Measurements from ENCODE around the gene SLFN12L. TPM values are rescaled to one million over a fixed set of nuclear protein-coding genes. Genes with fewer than 3 reads are reported as not detected.
"Not testable (repeated sequence)": the region's sequence is repeated elsewhere in the genome, so short reads cannot be mapped to it uniquely, and the experiment has no call there.

Gene SLFN12L
- total RNA-seq, 1 experiment from 2014 or later: not detected

- no peak for DNase-seq (ENCODE audit: low read depth)
- in situ Hi-C loops (cut with HindIII; ENCODE audit: low pct_unique_long_range_greater_than_20kb, low sequenced_read_pairs): loop anchor here (25.0 kb wide), 1 partner anchor 236 kb away; no protein-coding TSS in a partner anchor
These were observed 10.8 kb upstream of the SLFN12L start for GRCh38 chr17:35548208-35548810.

- in situ Hi-C loops (cut with HindIII; ENCODE audit: low pct_unique_long_range_greater_than_20kb, low sequenced_read_pairs): loop anchor here (25.0 kb wide), 1 partner anchor 234 kb away; no protein-coding TSS in a partner anchor
- DNase-seq (ENCODE audit: low read depth): no peak
These were observed 9.0 kb upstream of the SLFN12L start for GRCh38 chr17:35546487-35546886.

DNA sequence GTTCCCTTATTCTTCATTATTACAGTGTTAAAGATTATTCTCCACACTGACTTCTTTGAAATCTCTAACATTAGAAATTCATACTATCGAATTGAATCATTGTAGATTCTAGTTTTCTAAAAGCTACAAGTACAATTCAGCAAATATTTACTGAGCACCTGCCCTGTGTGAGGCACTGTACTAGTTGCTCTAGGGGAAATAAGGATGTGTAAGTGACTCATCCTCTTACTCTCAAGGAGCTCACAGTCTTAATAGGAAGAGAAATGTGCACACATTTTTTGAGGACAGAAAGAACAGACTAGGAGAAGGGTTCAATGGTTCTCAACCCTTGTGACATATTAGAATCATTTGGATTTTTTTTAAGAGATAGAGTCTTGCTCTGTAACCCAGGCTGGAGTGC is 7.7 kb upstream of the SLFN12L start:
- DNase-seq (ENCODE audit: low read depth): no peak
- in situ Hi-C loops (cut with HindIII; ENCODE audit: low pct_unique_long_range_greater_than_20kb, low sequenced_read_pairs): loop anchor here (25.0 kb wide), 1 partner anchor 233 kb away; no protein-coding TSS in a partner anchor

DNA sequence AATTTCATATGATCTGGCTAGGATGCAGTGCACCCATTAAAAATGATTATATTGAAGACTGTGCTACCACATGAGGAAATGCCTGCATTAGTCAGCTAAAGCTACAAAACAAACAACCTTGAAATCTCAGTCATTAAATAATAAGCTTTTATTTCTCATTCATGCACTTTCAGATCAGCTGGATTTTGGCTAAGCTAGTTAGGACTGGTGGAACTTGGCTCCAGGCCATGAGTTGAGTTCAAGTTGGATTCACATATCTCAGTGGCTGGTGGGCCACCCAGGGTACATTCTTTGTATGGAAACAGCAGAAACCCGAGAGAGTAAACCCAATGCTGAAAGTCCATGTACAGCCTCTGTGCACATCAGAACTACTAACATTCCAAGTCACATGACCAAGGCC is 6.4 kb upstream of the SLFN12L start:
- DNase-seq (ENCODE audit: low read depth): no peak
- in situ Hi-C loops (cut with HindIII; ENCODE audit: low pct_unique_long_range_greater_than_20kb, low sequenced_read_pairs): loop anchor here (25.0 kb wide), 1 partner anchor 232 kb away; no protein-coding TSS in a partner anchor

GRCh38 chr17:35542990-35543389 is 5.5 kb upstream of the SLFN12L start:
- in situ Hi-C loops (cut with HindIII; ENCODE audit: low pct_unique_long_range_greater_than_20kb, low sequenced_read_pairs): loop anchor here (25.0 kb wide), 1 partner anchor 231 kb away; no protein-coding TSS in a partner anchor

DNA sequence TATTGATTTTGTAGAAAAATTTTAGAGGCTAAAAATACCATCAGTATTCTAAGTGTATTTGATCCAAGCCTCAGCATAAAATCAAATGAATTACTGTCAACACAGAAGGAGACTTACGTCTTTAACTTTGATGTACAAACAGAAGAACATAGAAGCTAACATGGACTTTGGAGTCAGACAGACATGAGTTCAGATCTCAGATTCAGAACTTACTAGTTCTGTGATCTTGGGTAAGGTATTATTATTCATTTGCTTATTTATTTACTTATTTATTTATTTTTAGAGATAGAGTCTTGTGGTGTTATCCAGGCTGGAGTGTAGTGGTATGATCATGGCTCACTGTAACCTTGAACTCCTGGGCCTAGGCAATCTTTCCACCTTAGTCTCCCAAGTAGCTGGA is 4.0 kb upstream of the SLFN12L start:
- no peak for DNase-seq (ENCODE audit: low read depth)
- in situ Hi-C loops (cut with HindIII; ENCODE audit: low pct_unique_long_range_greater_than_20kb, low sequenced_read_pairs): loop anchor here (25.0 kb wide), 1 partner anchor 229 kb away; no protein-coding TSS in a partner anchor

More at GRCh38 chr17:35542990-35543389, 5.5 kb upstream of the SLFN12L start:
- DNase-seq (ENCODE audit: low read depth): no peak

GRCh38 chr17:35540589-35541404 is 3.3 kb upstream of the SLFN12L start:
- no peak for DNase-seq (ENCODE audit: low read depth)
- in situ Hi-C loops (cut with HindIII; ENCODE audit: low pct_unique_long_range_greater_than_20kb, low sequenced_read_pairs): loop anchor here (25.0 kb wide), 1 partner anchor 228 kb away; no protein-coding TSS in a partner anchor

DNA sequence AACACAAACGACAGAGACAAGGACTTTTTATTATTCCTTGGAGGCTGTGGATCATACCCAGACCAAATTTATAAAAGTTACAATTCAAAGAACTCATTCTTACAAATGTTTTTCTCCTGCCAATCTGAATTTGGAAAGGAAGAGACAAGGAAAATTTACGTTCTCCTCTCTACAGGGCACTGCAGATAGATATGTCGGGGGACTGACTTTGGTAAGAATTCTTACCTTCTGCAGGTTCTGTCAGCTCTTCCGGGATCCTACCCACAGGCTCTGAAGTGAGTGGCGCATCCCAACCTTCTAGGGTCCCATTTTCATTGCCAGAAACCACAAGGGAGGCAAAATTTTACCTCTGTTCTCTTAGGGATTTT is 2.2 kb upstream of the SLFN12L start:
- DNase-seq (ENCODE audit: low read depth): no peak
- in situ Hi-C loops (cut with HindIII; ENCODE audit: low pct_unique_long_range_greater_than_20kb, low sequenced_read_pairs): loop anchor here (25.0 kb wide), 1 partner anchor 227 kb away; no protein-coding TSS in a partner anchor

DNA sequence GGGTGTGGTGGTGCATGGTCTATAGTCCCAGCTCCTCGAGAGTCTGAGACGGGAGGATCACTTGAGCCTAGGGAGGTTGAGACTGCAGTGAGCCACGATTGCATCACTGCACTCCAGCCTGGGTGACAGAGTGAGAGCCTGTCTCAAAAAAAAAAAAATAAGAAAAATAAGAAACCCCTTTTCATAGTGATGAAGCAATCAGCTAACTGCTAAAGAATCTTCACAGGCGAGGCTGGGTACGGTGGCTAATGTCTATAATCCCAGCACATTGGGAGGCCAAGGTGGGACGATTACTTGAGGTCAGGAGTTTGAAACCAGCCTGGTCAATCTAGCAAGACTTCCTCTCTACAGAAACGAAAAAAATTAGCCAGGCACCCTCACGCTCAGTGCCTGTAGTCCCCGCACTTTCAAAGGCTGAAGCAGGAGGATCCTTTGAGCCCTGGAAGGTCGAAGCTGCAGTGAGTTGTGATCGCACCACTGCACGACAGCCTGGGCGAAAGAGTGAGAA is 760 bp downstream of the SLFN12L start:
- no peak for DNase-seq (ENCODE audit: low read depth)
- in situ Hi-C loops (cut with HindIII; ENCODE audit: low pct_unique_long_range_greater_than_20kb, low sequenced_read_pairs): loop anchor here (25.0 kb wide), 1 partner anchor 224 kb away; no protein-coding TSS in a partner anchor

GRCh38 chr17:35535406-35535805 is 2.1 kb downstream of the SLFN12L start:
- in situ Hi-C loops (cut with HindIII; ENCODE audit: low pct_unique_long_range_greater_than_20kb, low sequenced_read_pairs): loop anchor here (25.0 kb wide), 1 partner anchor 223 kb away; no protein-coding TSS in a partner anchor
- DNase-seq (ENCODE audit: low read depth): not testable (repeated sequence)

DNA sequence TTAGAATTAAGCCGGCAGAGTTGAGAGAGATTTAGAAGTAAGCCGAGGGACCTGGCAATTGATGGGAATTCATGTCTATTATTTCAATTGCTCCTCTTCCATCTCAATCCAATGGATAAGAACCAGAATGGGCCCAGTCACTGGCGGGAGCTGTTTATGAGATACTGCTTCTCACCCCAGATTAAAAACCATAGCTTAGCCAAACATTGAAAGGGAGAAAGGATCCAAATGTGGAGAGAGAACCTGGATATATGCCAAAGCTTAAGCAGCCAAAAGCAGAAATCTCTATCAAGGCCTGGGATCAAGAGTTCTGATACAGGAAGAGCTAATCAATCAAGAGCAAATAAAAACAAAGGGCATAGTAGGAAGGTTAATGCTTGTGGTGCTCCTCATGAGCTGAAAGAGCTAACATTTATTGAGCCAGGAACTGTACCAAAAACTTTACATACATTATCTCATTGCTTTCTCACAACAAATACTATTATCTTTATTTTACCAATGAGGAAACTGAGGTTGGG is 2.8 kb downstream of the SLFN12L start:
- no peak for DNase-seq (ENCODE audit: low read depth)
- in situ Hi-C loops (cut with HindIII; ENCODE audit: low pct_unique_long_range_greater_than_20kb, low sequenced_read_pairs): loop anchor here (25.0 kb wide), 1 partner anchor 222 kb away; no protein-coding TSS in a partner anchor

DNA sequence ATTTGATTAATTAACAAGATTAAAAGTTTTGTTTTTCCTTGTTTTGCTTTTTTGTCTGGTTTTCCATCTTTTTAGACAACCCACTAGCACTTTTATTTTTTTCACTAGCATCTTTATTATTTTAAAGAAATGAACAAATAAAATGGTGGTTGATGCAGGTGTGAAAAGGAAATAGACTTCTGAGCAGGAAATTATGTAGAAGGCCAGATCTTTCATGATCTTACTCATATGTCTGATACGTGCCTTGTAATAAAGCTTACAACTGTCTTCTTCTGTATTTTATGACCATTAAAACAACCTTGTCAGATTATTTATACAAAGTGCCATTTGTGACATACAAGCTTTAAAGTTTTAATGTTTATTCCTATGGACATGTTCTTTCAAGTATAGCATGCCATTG is 6.3 kb downstream of the SLFN12L start:
- in situ Hi-C loops (cut with HindIII; ENCODE audit: low pct_unique_long_range_greater_than_20kb, low sequenced_read_pairs): loop anchor here (25.0 kb wide), 1 partner anchor 219 kb away; no protein-coding TSS in a partner anchor
- no peak for DNase-seq (ENCODE audit: low read depth)

DNA sequence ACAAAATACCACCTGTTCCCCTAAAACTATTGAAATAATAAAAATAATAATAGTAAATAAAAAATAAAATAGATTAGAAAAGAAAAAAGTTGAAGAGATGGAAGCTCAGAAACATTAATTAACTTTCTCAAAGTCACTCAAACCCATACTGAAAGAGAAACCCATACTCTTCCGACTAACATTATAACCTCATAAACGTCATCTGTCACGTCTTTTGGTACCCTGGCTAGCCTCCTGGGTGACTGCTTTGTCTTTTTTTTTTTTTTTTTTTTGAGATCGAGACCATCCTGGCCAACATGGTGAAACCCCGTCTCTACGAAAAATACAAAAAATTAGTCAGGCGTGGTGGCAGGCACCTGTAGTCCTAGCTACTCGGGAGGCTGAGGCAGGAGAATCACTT is 7.6 kb downstream of the SLFN12L start:
- in situ Hi-C loops (cut with HindIII; ENCODE audit: low pct_unique_long_range_greater_than_20kb, low sequenced_read_pairs): loop anchor here (25.0 kb wide), 1 partner anchor 218 kb away; no protein-coding TSS in a partner anchor

DNA sequence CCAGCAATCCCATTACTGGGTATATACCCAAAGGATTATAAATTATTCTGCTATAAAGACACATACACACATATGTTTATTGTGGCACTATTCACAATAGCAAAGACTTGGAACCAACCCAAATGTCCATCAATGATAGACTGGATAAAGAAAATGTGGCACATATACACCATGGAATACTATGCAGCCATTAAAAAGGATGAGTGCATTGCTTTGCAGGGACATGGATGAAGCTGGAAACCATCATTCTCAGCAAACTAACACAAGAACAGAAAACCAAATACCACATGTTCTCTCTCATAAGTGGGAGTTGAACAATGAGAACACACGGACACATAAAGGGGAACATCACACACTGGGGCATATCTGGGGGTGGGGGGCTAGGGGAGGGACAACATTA is 8.2 kb downstream of the SLFN12L start:
- in situ Hi-C loops (cut with HindIII; ENCODE audit: low pct_unique_long_range_greater_than_20kb, low sequenced_read_pairs): loop anchor here (25.0 kb wide), 1 partner anchor 217 kb away; no protein-coding TSS in a partner anchor

More for the DNA sequence above, 7.6 kb downstream of the SLFN12L start:
- DNase-seq (ENCODE audit: low read depth): no peak

DNA sequence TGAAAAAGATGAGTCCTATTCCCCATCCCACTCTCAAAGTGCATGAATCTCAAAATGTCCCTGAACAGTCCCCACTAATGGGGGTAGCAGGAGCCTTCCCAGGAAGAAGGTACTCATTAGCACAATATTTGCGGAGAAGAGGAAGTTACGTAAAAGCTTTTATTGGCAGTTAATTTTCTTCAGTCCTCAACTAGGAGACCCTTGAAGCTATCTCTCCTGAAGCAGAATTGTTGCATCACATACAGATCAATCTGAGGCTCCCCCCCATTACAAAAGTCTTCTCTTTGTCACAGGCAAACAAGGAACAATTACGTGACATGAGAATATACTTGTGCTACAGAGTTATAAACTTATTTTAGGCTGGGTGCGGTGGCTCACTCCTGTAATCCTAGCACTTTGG is 14.2 kb downstream of the SLFN12L start:
- in situ Hi-C loops (cut with HindIII; ENCODE audit: low pct_unique_long_range_greater_than_20kb, low sequenced_read_pairs): no loop called here
- no peak for DNase-seq (ENCODE audit: low read depth)

More for the DNA sequence above, 8.2 kb downstream of the SLFN12L start:
- not testable (repeated sequence) for DNase-seq (ENCODE audit: low read depth)

DNA sequence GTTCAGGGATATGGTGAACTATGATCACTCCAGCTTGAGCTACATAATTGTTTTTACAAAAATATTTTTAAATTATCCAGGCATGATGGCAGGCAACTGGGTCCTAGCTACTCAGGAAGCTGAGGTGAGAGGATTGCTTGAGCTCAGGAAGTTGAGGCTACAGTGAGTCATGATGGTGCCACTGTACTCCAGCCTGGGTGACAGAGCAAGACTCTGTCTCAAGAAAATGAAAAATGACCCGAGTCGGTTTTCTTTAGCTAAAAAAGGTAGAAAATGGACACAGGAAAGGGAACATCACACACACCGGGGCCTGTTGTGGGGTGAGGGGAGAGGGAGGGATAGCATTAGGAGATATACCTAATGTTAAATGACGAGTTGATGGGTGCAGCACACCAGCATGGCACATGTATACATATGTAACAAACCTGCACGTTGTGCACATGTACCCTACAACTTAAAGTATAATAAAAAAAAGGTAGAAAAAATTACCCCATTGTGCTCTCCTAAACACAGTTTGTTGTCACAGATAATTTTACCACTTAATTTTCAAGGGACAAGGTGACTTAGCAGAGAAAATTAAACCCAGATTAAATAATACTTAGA is 15.7 kb downstream of the SLFN12L start:
- in situ Hi-C loops (cut with HindIII; ENCODE audit: low pct_unique_long_range_greater_than_20kb, low sequenced_read_pairs); DNase-seq (ENCODE audit: low read depth): not testable (repeated sequence)

DNA sequence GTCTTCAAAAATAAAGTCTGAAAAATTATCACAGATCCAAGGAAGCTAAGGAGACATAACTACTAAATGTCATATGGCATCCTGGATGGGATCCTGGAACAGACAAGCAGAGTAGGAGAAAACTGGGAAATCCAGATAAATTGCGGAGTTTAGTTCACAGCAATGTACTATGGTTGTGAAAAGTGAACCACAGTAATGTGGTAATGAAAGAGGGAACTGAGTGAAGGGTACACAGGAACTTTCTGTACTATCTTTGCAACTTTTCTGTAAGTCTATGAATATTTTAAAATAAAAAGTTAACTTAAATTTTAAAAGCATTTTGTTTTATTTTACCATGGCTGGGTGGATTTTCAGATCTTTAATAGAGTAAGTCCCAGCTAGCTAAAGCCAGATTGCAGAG is 16.3 kb downstream of the SLFN12L start:
- no peak for DNase-seq (ENCODE audit: low read depth)
- in situ Hi-C loops (cut with HindIII; ENCODE audit: low pct_unique_long_range_greater_than_20kb, low sequenced_read_pairs): no loop called here

DNA sequence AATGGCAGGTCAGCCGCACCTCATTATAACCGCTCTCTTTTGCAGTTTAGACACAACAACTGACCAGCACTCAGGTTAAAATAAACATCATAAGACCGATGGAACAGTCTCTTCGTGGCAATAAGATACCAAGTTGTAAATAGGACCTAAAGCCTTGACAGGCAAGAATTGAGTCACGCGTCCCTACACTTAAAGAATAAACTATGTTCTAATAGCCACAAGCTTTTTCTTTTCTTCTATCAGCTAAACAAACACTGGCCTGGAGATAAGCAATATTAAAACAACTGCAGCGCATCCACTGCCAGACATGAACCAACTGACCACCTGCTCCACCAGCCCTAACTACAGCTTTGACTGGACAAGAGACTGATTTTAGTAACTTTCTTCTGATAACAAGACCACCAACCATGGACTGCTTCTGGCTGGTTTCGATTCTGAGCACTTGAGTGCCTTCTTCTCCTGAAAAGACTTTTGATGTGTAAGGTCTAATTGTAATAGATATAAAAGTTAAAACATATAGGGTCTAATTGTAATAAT is 17.5 kb downstream of the SLFN12L start:
- in situ Hi-C loops (cut with HindIII; ENCODE audit: low pct_unique_long_range_greater_than_20kb, low sequenced_read_pairs): no loop called here
- DNase-seq (ENCODE audit: low read depth): no peak
